Upper lobe of left lung (tissue), 4 donors: ENCODE data around the gene RAF1.

Source experiments
- POLR2A ChIP-seq, 4 donors: fragments of 450-650 bp; IDR thresholded peaks; one replicate each; pipeline ENCODE4 v1.5.1; 2016 to 2017; ENCODE audit warnings: antibody characterized with exemption in 4 of 4, mild to moderate bottlenecking in 2 of 4
- TF ChIP-seq, protein P1 (sequence below), 6 experiments: fragments of 450-650 bp in 4 of 6; fragments of 200-600 bp in 2 of 6; sonication (generic) in 2 of 6; IDR thresholded peaks; one replicate each; pipeline ENCODE4 v1.5.1; 2016 to 2019; ENCODE audit warnings: antibody characterized with exemption in 6 of 6

GRCh38 chr3:12615266-12615665 lies 48.7 kb downstream of the RAF1 start:
- no peak for TF ChIP-seq POLR2A (IDR thresholded peaks at IDR 0.05)
- TF ChIP-seq, protein P1, sequence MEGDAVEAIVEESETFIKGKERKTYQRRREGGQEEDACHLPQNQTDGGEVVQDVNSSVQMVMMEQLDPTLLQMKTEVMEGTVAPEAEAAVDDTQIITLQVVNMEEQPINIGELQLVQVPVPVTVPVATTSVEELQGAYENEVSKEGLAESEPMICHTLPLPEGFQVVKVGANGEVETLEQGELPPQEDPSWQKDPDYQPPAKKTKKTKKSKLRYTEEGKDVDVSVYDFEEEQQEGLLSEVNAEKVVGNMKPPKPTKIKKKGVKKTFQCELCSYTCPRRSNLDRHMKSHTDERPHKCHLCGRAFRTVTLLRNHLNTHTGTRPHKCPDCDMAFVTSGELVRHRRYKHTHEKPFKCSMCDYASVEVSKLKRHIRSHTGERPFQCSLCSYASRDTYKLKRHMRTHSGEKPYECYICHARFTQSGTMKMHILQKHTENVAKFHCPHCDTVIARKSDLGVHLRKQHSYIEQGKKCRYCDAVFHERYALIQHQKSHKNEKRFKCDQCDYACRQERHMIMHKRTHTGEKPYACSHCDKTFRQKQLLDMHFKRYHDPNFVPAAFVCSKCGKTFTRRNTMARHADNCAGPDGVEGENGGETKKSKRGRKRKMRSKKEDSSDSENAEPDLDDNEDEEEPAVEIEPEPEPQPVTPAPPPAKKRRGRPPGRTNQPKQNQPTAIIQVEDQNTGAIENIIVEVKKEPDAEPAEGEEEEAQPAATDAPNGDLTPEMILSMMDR (IDR thresholded peaks at IDR 0.05), result no peak
